Measurements from ENCODE around the gene SERPINH1. TPM values are rescaled to one million over a fixed set of nuclear protein-coding genes. Genes with fewer than 3 reads are reported as not detected.

The SERPINH1 gene
- total and polyA plus RNA-seq, 3 donors from 2014 or later, result 92.2 to 178 (median 122) TPM

DNA sequence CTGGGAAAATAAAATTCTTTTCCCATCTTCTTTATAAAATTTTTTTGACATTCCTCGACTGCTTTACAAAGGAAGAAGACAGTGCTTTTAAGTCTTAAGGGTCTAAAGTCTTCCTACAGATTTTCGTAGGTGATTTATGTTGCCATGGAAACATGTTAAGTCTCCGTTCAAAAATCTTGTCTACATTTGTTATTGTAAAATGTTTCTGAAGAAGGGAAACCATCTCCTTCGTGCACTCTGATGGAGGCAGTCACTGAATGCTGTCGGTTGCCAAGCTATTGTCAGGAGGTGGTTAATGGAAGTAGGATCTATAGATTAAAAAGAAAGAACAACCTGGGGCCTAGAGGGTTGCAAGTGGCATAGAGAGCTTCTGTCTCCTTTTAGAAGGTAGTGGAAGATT lies 54.2 kb downstream of the SERPINH1 start:
- no peak overlapping the region for H3K4me3 ChIP-seq
- no peaks in the 10 kb centered on the region for H3K9me3 ChIP-seq
- intact Hi-C loops (cut with DNase I; ENCODE audit: low total_unique reads), result no loop called here
- H3K4me1 ChIP-seq, result no peaks in the 10 kb centered on the region
- WGBS, 2 donors, result 72 to 74% methylated on average over 5 of the region's 5 CpGs
- no peak for DNase-seq
- TF ChIP-seq POLR2A (IDR thresholded peaks at IDR 0.05) (no peak), CTCF (IDR thresholded peaks at IDR 0.05) (no peak)
- H3K27me3 ChIP-seq, result no peaks in the 10 kb centered on the region
- H3K27ac ChIP-seq, result no peak overlapping the region
- H3K36me3 ChIP-seq (ENCODE audit: low read depth, missing control alignments), result no peaks in the 10 kb centered on the region

Other genes with a start within 250 kb of the SERPINH1 start
- 1 to 10 TPM; 8.4 to 8.5 TPM for gene ARRB1, start 210.6 kb upstream of the SERPINH1 start, total RNA-seq
- 9.8 TPM for gene ARRB1, start 210.6 kb upstream of the SERPINH1 start, polyA plus RNA-seq (ENCODE audit: insufficient read depth, low read depth, low replicate concordance)
- 100 to 1,000 TPM; 464 to 925 TPM for gene RPS3, start 162.7 kb upstream of the SERPINH1 start, total RNA-seq
- 1,294 TPM for gene RPS3, start 162.7 kb upstream of the SERPINH1 start, polyA plus RNA-seq (ENCODE audit: insufficient read depth, low read depth, low replicate concordance)
- 10 to 100 TPM; 51.2 to 58.2 TPM for gene KLHL35, start 129.1 kb upstream of the SERPINH1 start, total RNA-seq
- gene KLHL35, start 129.1 kb upstream of the SERPINH1 start, polyA plus RNA-seq (ENCODE audit: insufficient read depth, low read depth, low replicate concordance), result 15.4 TPM
- gene GDPD5, start 36.3 kb upstream of the SERPINH1 start, total RNA-seq, result 10 to 100 TPM; 43.3 to 99.5 TPM
- gene GDPD5, start 36.3 kb upstream of the SERPINH1 start, polyA plus RNA-seq (ENCODE audit: insufficient read depth, low read depth, low replicate concordance), result 65.8 TPM
- 10 to 100 TPM; 17.8 to 23.8 TPM for gene MAP6, start 106.8 kb downstream of the SERPINH1 start, total RNA-seq
- 38.1 TPM for gene MAP6, start 106.8 kb downstream of the SERPINH1 start, polyA plus RNA-seq (ENCODE audit: insufficient read depth, low read depth, low replicate concordance)
- gene MOGAT2, start 155.6 kb downstream of the SERPINH1 start, total RNA-seq, result under 1 TPM; 0.19 to 0.31 TPM
- gene MOGAT2, start 155.6 kb downstream of the SERPINH1 start, polyA plus RNA-seq (ENCODE audit: insufficient read depth, low read depth, low replicate concordance), result 0.24 TPM
- 10 to 100 TPM; 40.9 to 54.6 TPM for gene DGAT2, start 206.5 kb downstream of the SERPINH1 start, total RNA-seq
- 77.6 TPM for gene DGAT2, start 206.5 kb downstream of the SERPINH1 start, polyA plus RNA-seq (ENCODE audit: insufficient read depth, low read depth, low replicate concordance)

Data from testis (tissue), 3 donors.